ENCODE measurements around the gene OR10J5. TPM values are rescaled to one million over a fixed set of nuclear protein-coding genes. Genes with fewer than 3 reads are reported as not detected.
"Not testable (repeated sequence)": the region's sequence is repeated elsewhere in the genome, so short reads cannot be mapped to it uniquely, and the experiment has no call there.

Gene OR10J5, protein sequence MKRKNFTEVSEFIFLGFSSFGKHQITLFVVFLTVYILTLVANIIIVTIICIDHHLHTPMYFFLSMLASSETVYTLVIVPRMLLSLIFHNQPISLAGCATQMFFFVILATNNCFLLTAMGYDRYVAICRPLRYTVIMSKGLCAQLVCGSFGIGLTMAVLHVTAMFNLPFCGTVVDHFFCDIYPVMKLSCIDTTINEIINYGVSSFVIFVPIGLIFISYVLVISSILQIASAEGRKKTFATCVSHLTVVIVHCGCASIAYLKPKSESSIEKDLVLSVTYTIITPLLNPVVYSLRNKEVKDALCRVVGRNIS
- not detected in 2 replicates for total RNA-seq (2014; rRNA removed; shearing (Covaris generic))

DNA sequence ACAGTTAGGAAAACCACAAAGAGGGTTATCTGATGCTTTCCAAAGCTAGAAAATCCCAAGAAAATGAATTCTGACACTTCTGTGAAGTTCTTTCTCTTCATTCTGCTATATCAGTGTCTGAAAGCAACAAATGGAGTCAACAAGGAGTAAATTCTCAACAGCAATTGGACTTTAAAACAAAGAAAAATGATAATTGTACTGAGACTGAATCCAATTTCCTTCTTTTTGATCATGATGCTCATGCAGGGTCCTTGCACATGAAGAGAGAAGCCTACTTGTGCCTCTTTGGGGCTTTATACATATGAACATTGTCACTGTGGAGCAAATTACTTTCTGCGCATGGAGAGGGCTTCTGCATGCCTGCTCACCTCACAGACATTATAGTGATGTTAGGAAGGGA lies at the start of gene OR10J5:
OR10J5 (minus strand) TSS at position 101 of the 400 bp plus-strand sequence; CDS start at position 101, 0 bp downstream.
- Histone ChIP-seq H3K36me3 (no peaks in the 10 kb centered on the region), H3K4me1 (no peaks in the 10 kb centered on the region), H3K4me3 (no peak within 1 kb of the TSS), H3K9me3 (replicated peaks) (no peaks in the 10 kb centered on the region), H3K27me3 (no peaks in the 10 kb centered on the region), H3K27ac (no peak within 1 kb of the TSS)
- DNase-seq: no peak

DNA sequence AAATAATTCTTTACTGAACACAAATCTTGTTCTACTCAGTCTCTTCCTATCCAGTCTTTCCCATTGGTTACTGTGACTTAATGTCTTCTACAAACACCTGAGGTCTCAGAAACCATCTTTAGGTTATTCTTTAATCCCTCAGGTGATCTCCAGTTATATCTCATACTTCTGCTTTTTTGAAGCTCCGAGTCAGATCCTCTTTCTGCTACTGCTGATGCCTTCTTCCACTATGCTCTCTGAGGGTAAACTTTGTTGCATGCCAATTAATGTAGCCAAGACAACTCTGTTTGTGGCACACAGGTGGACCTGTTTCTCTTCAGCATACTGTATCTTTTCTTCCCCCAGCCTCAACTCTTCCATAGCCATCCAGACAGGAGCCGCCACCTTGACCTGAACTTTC lies 48.7 kb upstream of the OR10J5 start:
- H3K9me3 ChIP-seq (replicated peaks): no peaks in the 10 kb centered on the region
- no peak for DNase-seq
- no peak overlapping the region for H3K4me3 ChIP-seq
- H3K4me1 ChIP-seq: no peaks in the 10 kb centered on the region
- H3K27ac ChIP-seq: no peak overlapping the region
- H3K36me3 ChIP-seq: no peaks in the 10 kb centered on the region
- H3K27me3 ChIP-seq: no peaks in the 10 kb centered on the region

DNA sequence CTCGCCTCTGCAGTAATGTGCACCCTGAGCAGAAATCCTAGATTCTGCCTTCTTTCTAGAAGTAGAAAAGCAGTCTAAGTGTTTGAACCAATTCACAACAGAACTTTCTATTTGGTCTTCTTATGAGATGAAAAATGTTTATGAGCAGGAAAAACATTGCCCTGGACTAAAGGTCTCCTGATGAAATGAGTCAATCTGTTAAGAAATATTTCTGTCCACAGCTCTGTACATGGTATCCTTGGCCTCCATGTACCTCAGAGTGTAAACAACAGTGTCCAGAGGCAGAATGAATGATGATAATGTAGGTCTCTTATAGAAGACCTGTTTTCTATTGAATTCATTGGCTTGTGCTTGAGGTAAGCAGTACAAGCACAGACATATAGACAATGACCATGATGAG lies 45.6 kb upstream of the OR10J5 start:
- no peaks in the 10 kb centered on the region for H3K4me1 ChIP-seq
- no peaks in the 10 kb centered on the region for H3K27me3 ChIP-seq
- no peak for DNase-seq

GRCh38 chr1:159580340-159580739 lies 44.5 kb upstream of the OR10J5 start:
- no peak for DNase-seq
- Histone ChIP-seq H3K9me3 (replicated peaks) (no peaks in the 10 kb centered on the region), H3K4me1 (no peaks in the 10 kb centered on the region), H3K27me3 (no peaks in the 10 kb centered on the region), H3K27ac (no peak overlapping the region), H3K4me3 (no peak overlapping the region), H3K36me3 (no peaks in the 10 kb centered on the region)

More for the DNA sequence above, 45.6 kb upstream of the OR10J5 start:
- Histone ChIP-seq H3K9me3 (replicated peaks) (no peaks in the 10 kb centered on the region), H3K36me3 (no peaks in the 10 kb centered on the region), H3K27ac (no peak overlapping the region), H3K4me3 (no peak overlapping the region)

- no peak for DNase-seq
- Histone ChIP-seq H3K36me3 (no peaks in the 10 kb centered on the region), H3K9me3 (replicated peaks) (no peaks in the 10 kb centered on the region), H3K27me3 (no peaks in the 10 kb centered on the region), H3K4me3 (no peak overlapping the region), H3K27ac (no peak overlapping the region), H3K4me1 (no peaks in the 10 kb centered on the region)
These were observed 41.6 kb upstream of the OR10J5 start for GRCh38 chr1:159577446-159577845.

DNA sequence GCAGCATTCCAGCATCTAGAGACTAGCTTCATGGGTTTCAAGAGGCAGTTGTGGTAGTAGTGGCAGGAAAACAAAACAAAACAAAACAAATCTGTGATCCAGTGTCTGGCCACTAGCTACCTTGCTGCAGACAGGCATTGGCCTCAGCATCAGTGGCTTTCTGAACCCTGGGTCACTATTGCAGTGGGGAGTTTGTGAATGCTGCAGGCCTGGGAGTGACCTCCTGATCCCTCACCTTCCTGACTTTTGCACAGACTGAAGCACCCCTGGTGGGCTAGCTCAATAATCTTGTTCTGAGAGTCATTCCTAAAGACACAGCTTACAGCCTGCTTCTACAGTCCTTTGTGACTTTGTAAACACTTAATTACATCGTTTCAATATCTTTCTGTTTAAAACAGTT lies 26.9 kb upstream of the OR10J5 start:
- Histone ChIP-seq H3K27ac (no peak overlapping the region), H3K36me3 (no peaks in the 10 kb centered on the region), H3K27me3 (no peaks in the 10 kb centered on the region), H3K9me3 (replicated peaks) (no peaks in the 10 kb centered on the region), H3K4me3 (no peak overlapping the region), H3K4me1 (no peaks in the 10 kb centered on the region)
- no peak for DNase-seq

DNA sequence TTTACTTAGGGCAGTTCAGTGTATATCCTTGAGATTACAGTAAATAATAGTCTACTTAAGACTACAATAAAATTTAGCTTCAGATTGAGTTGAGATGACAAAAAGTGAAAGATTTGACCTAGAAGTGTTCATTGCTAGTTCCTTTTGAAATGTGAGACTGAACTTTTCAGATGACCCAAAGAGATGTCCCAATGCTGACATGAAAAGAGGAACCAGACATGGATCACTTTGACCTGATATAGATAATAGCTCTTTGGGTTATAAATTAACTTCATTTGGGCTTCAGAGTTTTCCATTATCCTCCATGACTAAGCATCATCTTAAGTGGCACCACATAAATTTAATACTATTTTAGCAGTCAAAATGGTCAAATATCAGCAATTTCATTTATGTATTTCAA lies 25.7 kb upstream of the OR10J5 start:
- Histone ChIP-seq H3K4me1 (no peaks in the 10 kb centered on the region), H3K9me3 (replicated peaks) (no peaks in the 10 kb centered on the region), H3K27ac (no peak overlapping the region), H3K36me3 (no peaks in the 10 kb centered on the region), H3K27me3 (no peaks in the 10 kb centered on the region), H3K4me3 (no peak overlapping the region)
- no peak for DNase-seq

GRCh38 chr1:159560599-159560998 lies 24.8 kb upstream of the OR10J5 start:
- no peak for DNase-seq
- Histone ChIP-seq H3K4me1 (no peaks in the 10 kb centered on the region), H3K27me3 (no peaks in the 10 kb centered on the region), H3K9me3 (replicated peaks) (no peaks in the 10 kb centered on the region), H3K36me3 (no peaks in the 10 kb centered on the region), H3K4me3 (no peak overlapping the region), H3K27ac (no peak overlapping the region)

DNA sequence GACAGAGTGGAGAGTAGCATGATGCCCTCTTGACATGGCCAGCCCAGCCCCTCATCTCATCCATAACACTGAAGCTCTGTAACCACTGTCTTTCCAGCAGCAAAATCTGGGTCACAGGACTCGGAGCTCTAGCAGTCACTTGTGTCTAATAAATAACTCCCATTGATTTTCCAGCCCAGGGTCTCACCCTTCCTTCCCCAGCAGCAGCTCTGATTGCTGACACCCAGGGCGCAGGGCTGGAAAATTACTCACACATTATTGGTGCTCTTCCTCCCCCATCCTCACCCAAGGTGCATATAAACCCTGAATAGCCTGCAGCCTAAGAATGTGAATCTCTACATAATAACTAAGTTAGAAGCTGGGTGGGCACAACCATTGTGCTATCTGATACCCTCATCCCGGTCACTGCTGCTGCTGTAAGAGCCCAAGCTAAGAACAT lies 21.1 kb upstream of the OR10J5 start:
- Histone ChIP-seq H3K4me3 (no peak overlapping the region), H3K4me1 (no peaks in the 10 kb centered on the region), H3K9me3 (replicated peaks) (no peaks in the 10 kb centered on the region), H3K27ac (no peak overlapping the region), H3K27me3 (no peaks in the 10 kb centered on the region), H3K36me3 (no peaks in the 10 kb centered on the region)
- no peak for DNase-seq

- no peaks in the 10 kb centered on the region for H3K27me3 ChIP-seq
- DNase-seq: no peak
- H3K27ac ChIP-seq: no peak overlapping the region
- no peaks in the 10 kb centered on the region for H3K4me1 ChIP-seq
- no peak overlapping the region for H3K4me3 ChIP-seq
- no peaks in the 10 kb centered on the region for H3K9me3 ChIP-seq (replicated peaks)
- no peaks in the 10 kb centered on the region for H3K36me3 ChIP-seq
These were observed 18.9 kb upstream of the OR10J5 start for GRCh38 chr1:159554696-159555095.

GRCh38 chr1:159554261-159554660 lies 18.5 kb upstream of the OR10J5 start:
- Histone ChIP-seq H3K27ac (no peak overlapping the region), H3K27me3 (no peaks in the 10 kb centered on the region), H3K36me3 (no peaks in the 10 kb centered on the region), H3K9me3 (replicated peaks) (no peaks in the 10 kb centered on the region), H3K4me3 (no peak overlapping the region), H3K4me1 (no peaks in the 10 kb centered on the region)
- DNase-seq: no peak

DNA sequence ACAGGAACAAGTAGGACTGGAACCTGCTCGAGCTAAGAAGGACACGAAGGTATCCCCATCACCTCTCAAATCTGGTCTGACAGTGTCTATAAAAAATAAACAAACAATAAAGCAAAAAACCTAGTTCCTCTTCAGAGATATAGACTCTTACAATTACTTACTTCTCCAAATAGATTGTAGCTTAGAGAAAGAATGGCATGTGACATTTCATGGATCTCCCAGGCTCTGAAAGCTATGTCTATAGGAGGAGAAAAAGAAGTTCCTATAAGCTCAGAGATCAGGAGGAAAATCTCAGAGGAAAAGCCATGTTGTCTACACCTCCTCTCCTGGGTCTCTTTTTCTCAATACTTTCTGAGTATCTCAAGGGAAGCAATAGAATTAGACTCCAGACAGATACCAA lies 12.3 kb upstream of the OR10J5 start:
- no peaks in the 10 kb centered on the region for H3K36me3 ChIP-seq
- H3K27ac ChIP-seq: no peak overlapping the region
- H3K9me3 ChIP-seq (replicated peaks): no peaks in the 10 kb centered on the region
- H3K27me3 ChIP-seq: no peaks in the 10 kb centered on the region
- H3K4me3 ChIP-seq: no peak overlapping the region
- no peaks in the 10 kb centered on the region for H3K4me1 ChIP-seq
- DNase-seq: no peak

GRCh38 chr1:159532922-159533321 lies 2.9 kb downstream of the OR10J5 start:
- Histone ChIP-seq H3K36me3 (no peaks in the 10 kb centered on the region), H3K4me1 (no peaks in the 10 kb centered on the region), H3K27me3 (no peaks in the 10 kb centered on the region), H3K4me3 (no peak overlapping the region), H3K9me3 (replicated peaks) (no peaks in the 10 kb centered on the region), H3K27ac (no peak overlapping the region)
- no peak for DNase-seq

- H3K4me1 ChIP-seq; H3K27me3 ChIP-seq; H3K4me3 ChIP-seq; DNase-seq; H3K27ac ChIP-seq; H3K36me3 ChIP-seq; H3K9me3 ChIP-seq (replicated peaks): not testable (repeated sequence)
These were observed 11.0 kb downstream of the OR10J5 start for GRCh38 chr1:159524792-159525191.

DNA sequence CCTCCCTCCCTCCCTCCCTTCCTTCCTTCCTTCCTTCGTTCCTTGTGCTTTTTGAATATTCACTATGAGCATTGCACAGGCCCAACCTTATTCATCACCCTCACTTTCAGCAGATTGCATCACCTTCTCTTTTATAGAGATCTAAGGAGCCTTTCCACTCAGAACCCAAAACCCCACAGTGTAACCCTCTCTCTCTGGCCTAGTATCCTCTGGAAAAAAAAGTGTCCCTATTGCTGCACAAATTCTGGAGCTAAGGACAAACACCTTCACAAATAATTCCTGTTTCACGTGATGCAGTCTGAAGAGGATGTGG lies 25.6 kb downstream of the OR10J5 start:
- H3K27me3 ChIP-seq: no peaks in the 10 kb centered on the region
- no peak for DNase-seq
- no peaks in the 10 kb centered on the region for H3K4me1 ChIP-seq
- no peaks in the 10 kb centered on the region for H3K36me3 ChIP-seq
- H3K27ac ChIP-seq: no peak overlapping the region
- H3K4me3 ChIP-seq: no peak overlapping the region
- H3K9me3 ChIP-seq (replicated peaks): no peaks in the 10 kb centered on the region

DNA sequence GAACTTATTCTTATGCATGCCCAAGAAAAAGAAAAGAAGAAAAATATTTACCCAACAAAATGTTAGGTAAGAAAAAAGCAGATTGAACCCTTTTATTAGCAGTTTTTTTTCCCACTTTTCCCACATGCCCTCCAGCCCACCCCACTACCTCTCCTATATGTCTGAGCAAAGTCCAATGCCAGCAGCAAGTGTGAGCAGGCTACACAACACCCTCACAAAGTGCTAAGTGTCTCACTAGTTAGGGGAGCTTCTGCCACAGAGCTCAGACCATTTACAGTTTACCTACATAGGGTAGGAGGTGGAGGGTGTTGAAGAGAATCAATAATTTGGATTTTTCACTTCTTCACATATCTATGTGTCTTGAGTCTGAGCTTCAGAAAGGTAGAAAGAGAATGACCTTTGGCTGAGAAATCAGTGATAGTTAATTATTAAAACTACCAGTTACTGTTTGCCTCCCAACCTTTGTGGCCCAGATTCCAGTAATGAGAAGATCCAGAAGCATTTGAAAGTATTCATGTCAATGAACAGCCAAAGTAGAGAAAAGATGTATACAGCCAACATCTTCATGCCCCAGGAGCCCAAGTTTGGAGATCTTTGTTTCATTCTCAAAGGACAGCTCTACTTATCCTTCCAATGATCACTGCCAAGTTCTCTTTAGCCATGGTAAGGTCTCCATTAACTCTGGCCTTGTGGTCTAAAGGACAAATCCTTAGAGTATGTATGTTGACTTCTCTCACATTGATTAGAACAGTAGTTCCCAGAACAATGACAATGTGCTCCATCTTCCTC lies 26.2 kb downstream of the OR10J5 start:
- Histone ChIP-seq H3K4me3 (no peak overlapping the region), H3K36me3 (no peaks in the 10 kb centered on the region), H3K9me3 (replicated peaks) (no peaks in the 10 kb centered on the region), H3K27me3 (no peaks in the 10 kb centered on the region), H3K27ac (no peak overlapping the region), H3K4me1 (no peaks in the 10 kb centered on the region)
- DNase-seq: no peak
